Nephron (organoid): Measurements from ENCODE around the gene LPA.

Experiments used
- H3K27ac Mint-ChIP-seq, 3 experiments: 2 replicates each; pipeline ENCODE4 v1.8.0; 2020; ENCODE audit warnings: mixed read lengths in 3 of 3, mild to moderate bottlenecking in 2 of 3, moderate library complexity in 1 of 3
- H3K27me3 Mint-ChIP-seq: 2 replicates; pipeline ENCODE4 v1.8.0; 2021; ENCODE audit warnings: low read depth, mild to moderate bottlenecking, moderate library complexity, mixed read lengths
- H3K36me3 Mint-ChIP-seq: 2 replicates; pipeline ENCODE4 v1.8.0; 2020; ENCODE audit warnings: low read depth, mixed read lengths
- H3K4me1 Mint-ChIP-seq: 2 replicates; pipeline ENCODE4 v1.8.0; 2020; ENCODE audit warnings: mixed read lengths
- H3K4me3 Mint-ChIP-seq, 3 experiments: 2 replicates each; pipeline ENCODE4 v1.8.0; 2020; ENCODE audit warnings: mild to moderate bottlenecking in 3 of 3, mixed read lengths in 3 of 3, moderate library complexity in 2 of 3
- H3K9me3 Mint-ChIP-seq: 2 replicates; pipeline ENCODE4 v1.8.0; 2020; ENCODE audit warnings: mixed read lengths
- CTCF ChIP-seq, 3 experiments: fragments of 200-600 bp; sonication (generic); IDR thresholded peaks; one replicate each; pipeline ENCODE4 v1.5.0; 2021; ENCODE audit warnings: antibody characterized with exemption in 3 of 3; ENCODE audit not compliant: unreplicated experiment in 3 of 3

Gene LPA

GRCh38 chr6:160510199-160510598 lies 153.9 kb downstream of the LPA start:
- no peaks in the 10 kb centered on the region for H3K4me1 Mint-ChIP-seq
- peaks cover 10% of the 10 kb centered on the region for H3K9me3 Mint-ChIP-seq
- no peak overlapping the region for H3K27ac Mint-ChIP-seq
- H3K4me3 Mint-ChIP-seq: no peak overlapping the region
- H3K27me3 Mint-ChIP-seq: peaks cover 7% of the 10 kb centered on the region
- H3K36me3 Mint-ChIP-seq: no peaks in the 10 kb centered on the region
- no peak for TF ChIP-seq CTCF (IDR thresholded peaks at IDR 0.05; ENCODE audit: unreplicated experiment in 3 of 3)

- H3K27ac Mint-ChIP-seq: no peak overlapping the region
- peaks cover 8% of the 10 kb centered on the region for H3K9me3 Mint-ChIP-seq
- no peak for TF ChIP-seq CTCF (IDR thresholded peaks at IDR 0.05; ENCODE audit: unreplicated experiment in 3 of 3)
- H3K4me1 Mint-ChIP-seq: no peaks in the 10 kb centered on the region
- H3K4me3 Mint-ChIP-seq: no peak overlapping the region
- peaks cover 4% of the 10 kb centered on the region for H3K27me3 Mint-ChIP-seq
- H3K36me3 Mint-ChIP-seq: no peaks in the 10 kb centered on the region
These were observed 154.5 kb downstream of the LPA start for GRCh38 chr6:160509610-160510009.

- Mint-ChIP-seq H3K27me3 (no peaks in the 10 kb centered on the region), H3K9me3 (peaks cover 15% of the 10 kb centered on the region), H3K27ac (no peak overlapping the region), H3K4me3 (no peak overlapping the region), H3K4me1 (no peaks in the 10 kb centered on the region), H3K36me3 (no peaks in the 10 kb centered on the region)
- no peak for TF ChIP-seq CTCF (IDR thresholded peaks at IDR 0.05; ENCODE audit: unreplicated experiment in 3 of 3)
These were observed 155.5 kb downstream of the LPA start for GRCh38 chr6:160508599-160508998.

- Mint-ChIP-seq H3K4me1 (no peaks in the 10 kb centered on the region), H3K9me3 (peaks cover 19% of the 10 kb centered on the region), H3K36me3 (no peaks in the 10 kb centered on the region), H3K27me3 (no peaks in the 10 kb centered on the region), H3K27ac (no peak overlapping the region), H3K4me3 (no peak overlapping the region)
- TF ChIP-seq CTCF (IDR thresholded peaks at IDR 0.05; ENCODE audit: unreplicated experiment in 3 of 3): no peak
These were observed 156.7 kb downstream of the LPA start for GRCh38 chr6:160507420-160507819.

- Mint-ChIP-seq H3K4me1 (no peaks in the 10 kb centered on the region), H3K4me3 (no peak overlapping the region), H3K36me3 (no peaks in the 10 kb centered on the region), H3K27ac (no peak overlapping the region), H3K27me3 (no peaks in the 10 kb centered on the region), H3K9me3 (peaks cover 21% of the 10 kb centered on the region)
- no peak for TF ChIP-seq CTCF (IDR thresholded peaks at IDR 0.05; ENCODE audit: unreplicated experiment in 3 of 3)
These were observed 158.1 kb downstream of the LPA start for GRCh38 chr6:160505970-160506369.

GRCh38 chr6:160500639-160501038 lies 163.4 kb downstream of the LPA start:
- Mint-ChIP-seq H3K9me3 (peaks cover 21% of the 10 kb centered on the region), H3K4me3 (no peak overlapping the region), H3K27ac (no peak overlapping the region), H3K4me1 (no peaks in the 10 kb centered on the region), H3K36me3 (no peaks in the 10 kb centered on the region), H3K27me3 (no peaks in the 10 kb centered on the region)
- no peak for TF ChIP-seq CTCF (IDR thresholded peaks at IDR 0.05; ENCODE audit: unreplicated experiment in 3 of 3)
